Endothelial cell (in vitro differentiated cells): ENCODE data around the gene DPP10. TPM values are rescaled to one million over a fixed set of nuclear protein-coding genes. Genes with fewer than 3 reads are reported as not detected.

ENCODE experiments used
- DNase-seq: peaks from one replicate; pipeline ENCODE4 v3.0.0; 2021; ENCODE audit warnings: low spot score
- H3K27ac Mint-ChIP-seq: one replicate; pipeline ENCODE4 v1.8.0; 2021; ENCODE audit warnings: mixed read lengths, inconsistent platforms; ENCODE audit not compliant: unreplicated experiment
- H3K27me3 Mint-ChIP-seq: one replicate; pipeline ENCODE4 v1.8.0; 2021; ENCODE audit warnings: mild to moderate bottlenecking, moderate library complexity, mixed read lengths, inconsistent platforms; ENCODE audit not compliant: unreplicated experiment
- H3K36me3 Mint-ChIP-seq: one replicate; pipeline ENCODE4 v1.8.0; 2021; ENCODE audit warnings: mild to moderate bottlenecking, low read depth, mixed read lengths, inconsistent platforms; ENCODE audit not compliant: unreplicated experiment
- H3K4me1 Mint-ChIP-seq: one replicate; pipeline ENCODE4 v1.8.0; 2021; ENCODE audit warnings: mild to moderate bottlenecking, mixed read lengths, inconsistent platforms; ENCODE audit not compliant: unreplicated experiment
- H3K4me3 Mint-ChIP-seq: one replicate; pipeline ENCODE4 v1.8.0; 2021; ENCODE audit warnings: mild to moderate bottlenecking, mixed read lengths, inconsistent platforms; ENCODE audit not compliant: unreplicated experiment
- H3K9me3 Mint-ChIP-seq: one replicate; pipeline ENCODE4 v1.8.0; 2021; ENCODE audit warnings: mixed read lengths, inconsistent platforms; ENCODE audit not compliant: unreplicated experiment
- CTCF ChIP-seq: fragments of 200-600 bp; sonication (generic); IDR thresholded peaks from one replicate; pipeline ENCODE4 v1.5.0; 2021; ENCODE audit warnings: antibody characterized with exemption; ENCODE audit not compliant: unreplicated experiment
- total RNA-seq: library from RNA; stranded (reverse); fragmentation: NEBNext Ultra II Directional; extraction: Animal tissue kit (Norgen Biotek cat#: 25700); gene quantifications from one replicate; pipeline ENCODE4 v1.2.1, GENCODE V29; 2021; ENCODE audit not compliant: unreplicated experiment

DPP10 gene
- total RNA-seq, 1 donor from 2014 or later, result 3.3 TPM

DNA sequence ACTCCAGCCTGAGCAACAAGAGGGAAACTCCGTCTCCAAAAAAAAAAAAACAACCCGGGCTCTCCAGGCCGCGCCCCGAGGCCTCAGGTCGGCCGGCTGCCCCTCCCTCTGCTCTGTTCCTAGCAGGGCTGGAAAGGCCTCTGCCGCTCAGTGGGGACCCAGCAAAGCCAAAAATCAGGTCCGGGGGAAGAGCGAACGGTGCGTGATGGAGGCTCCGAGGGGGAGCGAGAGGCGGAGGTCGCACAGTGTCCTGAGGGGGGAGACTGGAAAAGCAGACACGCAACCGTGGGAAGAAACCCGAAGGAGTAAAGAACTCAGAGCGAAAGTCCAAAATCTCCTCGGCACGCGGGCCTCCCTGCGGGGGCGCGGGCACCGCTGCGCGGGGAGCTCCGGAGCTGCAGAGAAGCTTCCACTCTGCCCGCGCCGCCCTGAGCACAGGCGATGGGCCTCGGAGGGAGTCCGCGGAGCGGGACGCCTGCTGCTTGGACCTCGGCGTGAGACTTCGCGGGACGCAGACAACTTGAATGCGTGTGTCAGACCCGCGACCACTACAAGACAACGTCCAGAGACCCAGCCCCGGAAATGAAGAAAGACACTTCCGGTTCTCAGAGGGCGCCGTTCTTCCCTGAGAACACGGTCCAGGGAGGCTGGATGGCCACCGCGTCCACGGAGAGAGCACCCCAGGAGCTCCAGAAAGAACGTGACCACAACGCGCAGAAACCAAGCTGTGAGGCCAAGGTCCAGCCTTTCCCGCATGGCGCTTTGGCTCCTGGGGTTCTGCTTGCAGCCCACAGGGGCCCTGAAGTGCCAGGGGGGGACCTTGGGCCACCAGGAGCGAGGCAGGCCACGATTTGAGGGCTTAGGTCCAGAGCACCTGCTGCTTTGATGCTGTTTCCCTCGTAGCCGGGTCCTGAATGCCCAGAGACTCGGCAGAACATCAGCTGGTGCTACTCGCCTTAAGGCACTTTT is 219.8 kb downstream of the DPP10 start:
- no peak for TF ChIP-seq CTCF
- peak; percentile 5 for DNase-seq
- Mint-ChIP-seq H3K36me3 (no peaks in the 10 kb centered on the region), H3K9me3 (no peaks in the 10 kb centered on the region), H3K4me3 (peak overlapping the region; percentile 82), H3K27me3 (peaks cover 4% of the 10 kb centered on the region), H3K27ac (no peak overlapping the region), H3K4me1 (peaks cover 11% of the 10 kb centered on the region)

- no peaks in the 10 kb centered on the region for H3K27me3 Mint-ChIP-seq
- no peaks in the 10 kb centered on the region for H3K9me3 Mint-ChIP-seq
Measured at GRCh38 chr2:114668415-114668814, 226.0 kb downstream of the DPP10 start.

GRCh38 chr2:114683251-114683650 is 240.8 kb downstream of the DPP10 start:
- DNase-seq, result no peak
- H3K4me3 Mint-ChIP-seq, result no peak overlapping the region
- no peak overlapping the region for H3K27ac Mint-ChIP-seq
- no peaks in the 10 kb centered on the region for H3K9me3 Mint-ChIP-seq
- no peaks in the 10 kb centered on the region for H3K27me3 Mint-ChIP-seq
- peaks cover 2% of the 10 kb centered on the region for H3K4me1 Mint-ChIP-seq
- no peak for TF ChIP-seq CTCF
- no peaks in the 10 kb centered on the region for H3K36me3 Mint-ChIP-seq

More at GRCh38 chr2:114668415-114668814, 226.0 kb downstream of the DPP10 start:
- DNase-seq, result no peak
- Mint-ChIP-seq H3K36me3 (no peaks in the 10 kb centered on the region), H3K27ac (no peak overlapping the region), H3K4me1 (no peaks in the 10 kb centered on the region), H3K4me3 (no peak overlapping the region)
- TF ChIP-seq CTCF, result no peak

GRCh38 chr2:114684403-114684802 is 242.0 kb downstream of the DPP10 start:
- DNase-seq, result no peak
- Mint-ChIP-seq H3K27ac (no peak overlapping the region), H3K36me3 (no peaks in the 10 kb centered on the region), H3K27me3 (no peaks in the 10 kb centered on the region), H3K4me1 (peaks cover 2% of the 10 kb centered on the region), H3K9me3 (no peaks in the 10 kb centered on the region), H3K4me3 (no peak overlapping the region)
- TF ChIP-seq CTCF, result no peak

DNA sequence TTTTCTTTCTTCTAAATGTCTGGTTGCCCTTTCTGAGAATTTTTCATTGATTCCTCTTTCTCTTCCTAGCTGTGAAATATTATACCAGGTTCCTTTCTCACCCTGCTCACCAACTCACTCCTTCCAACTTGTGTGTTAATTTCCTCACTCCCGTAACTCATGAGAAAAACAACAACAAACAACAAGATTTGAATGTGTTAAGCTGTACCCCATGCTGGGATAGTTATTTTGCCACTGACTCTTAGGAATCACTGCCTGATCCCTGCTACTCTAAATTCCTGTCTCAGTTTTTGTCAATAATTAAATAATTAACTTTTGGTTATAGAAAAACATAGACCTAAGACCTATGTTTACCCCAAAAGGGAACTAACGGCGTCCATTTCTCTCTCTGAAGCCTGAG is 242.7 kb downstream of the DPP10 start:
- Mint-ChIP-seq H3K4me3 (no peak overlapping the region), H3K9me3 (no peaks in the 10 kb centered on the region), H3K4me1 (peaks cover 2% of the 10 kb centered on the region), H3K36me3 (no peaks in the 10 kb centered on the region), H3K27ac (no peak overlapping the region), H3K27me3 (no peaks in the 10 kb centered on the region)
- no peak for TF ChIP-seq CTCF
- DNase-seq, result no peak
